ENCODE results near the gene GNG4.

- TF ChIP-seq CTCF (conservative IDR thresholded peaks at IDR 0.05 in 1 of 2, IDR thresholded peaks at IDR 0.05 in 1 of 2; ENCODE audit: low read depth in 1 of 2, low read length in 2 of 2), result no peak
- no peak for TF ChIP-seq EZH2 (IDR thresholded peaks at IDR 0.05; ENCODE audit: low read length, missing control alignments)
Measured at GRCh38 chr1:235552146-235552716, 97.4 kb downstream of the GNG4 start.
